ENCODE data around the gene IFITM5.
"Not testable (repeated sequence)": the region's sequence is repeated elsewhere in the genome, so short reads cannot be mapped to it uniquely, and the experiment has no call there.

The IFITM5 gene

DNA sequence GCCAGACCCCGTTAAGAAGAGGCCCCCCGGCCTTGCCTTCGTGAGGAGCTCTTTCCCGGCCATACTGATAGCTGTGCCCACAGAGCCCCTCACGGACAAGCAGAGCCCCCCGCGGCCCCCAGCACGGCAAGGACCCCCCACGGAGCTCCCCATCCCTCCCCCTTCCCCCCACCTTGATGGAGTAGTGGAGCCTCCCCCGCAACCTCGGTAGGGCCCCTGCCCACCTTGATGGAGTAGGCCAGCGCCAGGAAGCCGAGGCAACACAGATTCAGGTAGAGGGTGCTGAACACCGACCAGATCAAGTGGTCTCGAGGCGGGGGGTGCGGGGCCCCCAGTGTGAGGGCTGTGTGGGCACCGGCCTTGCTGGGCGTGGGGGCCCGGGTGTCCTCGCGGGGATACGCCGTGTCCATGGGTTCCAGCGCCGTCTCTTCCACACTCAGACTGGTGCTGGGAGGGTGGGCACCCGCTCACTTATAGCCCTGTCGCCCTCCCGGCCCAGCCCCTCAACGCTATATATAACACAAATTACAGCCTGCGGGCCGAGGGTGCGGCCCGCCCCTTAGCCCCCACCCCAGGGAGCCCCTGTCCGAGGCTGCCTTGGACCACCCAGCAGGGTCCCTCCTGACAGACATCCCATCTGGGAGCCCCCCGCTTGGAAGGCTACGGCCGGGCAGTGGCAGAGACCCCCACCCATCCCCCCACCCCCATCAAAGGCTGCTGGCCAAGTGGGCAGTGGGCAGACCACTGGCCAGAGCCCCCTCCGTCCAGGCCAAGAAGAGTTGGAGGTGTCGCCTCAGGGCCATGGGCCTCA is at the start of gene IFITM5:
Gene IFITM5 (minus strand): TSS at position 446 of the 811 bp plus-strand sequence. CDS start 36 bp downstream, at position 410.
- FAIRE-seq (no peak), DNase-seq (ENCODE audit: low spot score) (no peak)

DNA sequence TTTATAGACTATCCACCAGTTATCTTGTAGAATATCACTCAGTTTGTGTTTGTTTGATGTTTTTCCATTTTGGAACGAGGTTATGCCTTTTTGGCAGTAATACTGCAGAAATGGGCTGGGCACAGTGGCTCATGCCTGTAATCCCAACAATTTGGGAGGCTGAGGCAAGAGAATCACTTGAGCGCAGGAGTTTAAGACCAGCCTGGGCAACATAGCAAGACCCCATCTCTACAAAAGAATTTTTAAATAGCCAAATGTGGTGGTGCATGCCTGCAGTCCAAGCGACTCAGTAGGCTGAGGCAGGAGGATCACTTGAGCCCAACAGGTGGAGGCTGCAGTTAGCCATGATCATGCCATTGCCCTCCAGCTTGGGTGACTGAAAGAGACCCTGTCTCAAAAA is 47.2 kb upstream of the IFITM5 start:
- no peak for FAIRE-seq
- DNase-seq (ENCODE audit: low spot score), result no peak

DNA sequence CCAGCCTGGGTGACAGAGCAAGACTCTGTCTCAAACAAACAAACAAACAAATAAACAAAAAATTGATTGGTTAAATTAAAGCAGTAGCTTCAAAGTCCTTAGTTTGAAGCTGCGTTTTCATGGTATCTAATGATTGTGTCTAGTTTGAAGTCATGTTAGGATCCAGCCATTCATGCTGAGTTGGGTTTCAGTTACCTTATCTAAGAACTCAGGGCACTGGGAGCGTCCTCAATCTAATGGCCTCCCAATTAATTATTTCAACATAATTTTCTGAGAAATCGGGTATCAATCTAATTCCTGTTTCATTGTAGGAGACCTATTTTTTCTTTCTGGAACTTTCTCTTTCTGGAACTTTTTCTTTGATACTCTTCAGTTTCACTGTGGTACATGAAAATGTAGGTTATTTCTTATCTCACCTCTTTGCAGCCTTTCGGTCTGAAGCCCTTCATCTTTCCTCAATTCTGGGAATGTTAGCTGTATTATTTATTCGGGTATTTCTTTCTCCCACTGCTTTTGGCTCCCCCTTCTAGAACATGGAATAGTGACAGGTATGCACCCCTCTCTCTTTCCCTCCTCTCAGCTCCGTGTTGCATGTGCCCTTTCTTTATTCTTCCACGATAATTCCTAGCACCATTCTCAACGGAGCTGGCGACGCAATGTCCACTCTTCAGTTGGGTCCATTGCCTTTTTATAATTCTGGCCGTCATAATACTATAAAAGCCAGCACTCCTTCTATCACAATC is 45.7 kb upstream of the IFITM5 start:
- DNase-seq (ENCODE audit: low spot score) (no peak), FAIRE-seq (no peak)

DNA sequence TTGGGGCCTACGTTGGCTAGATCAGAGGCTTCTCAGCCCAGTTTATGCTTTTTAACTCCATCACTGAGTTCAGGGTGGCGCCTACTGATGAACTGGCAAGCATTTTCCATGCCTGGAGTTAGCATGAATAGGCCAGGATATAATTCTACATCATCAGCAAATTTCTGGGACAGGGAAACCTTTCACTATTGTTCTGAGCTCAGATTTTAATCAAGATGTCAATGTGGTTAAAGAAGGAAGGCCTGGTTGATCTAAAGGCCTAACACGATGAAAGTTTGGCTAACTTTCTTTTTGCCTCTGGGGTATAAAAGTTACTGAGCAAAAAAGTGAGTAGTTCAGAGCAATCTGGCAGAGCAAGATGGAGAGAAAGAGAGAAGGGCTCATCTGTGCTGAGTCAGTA is 43.0 kb upstream of the IFITM5 start:
- FAIRE-seq (no peak), DNase-seq (ENCODE audit: low spot score) (no peak)

DNA sequence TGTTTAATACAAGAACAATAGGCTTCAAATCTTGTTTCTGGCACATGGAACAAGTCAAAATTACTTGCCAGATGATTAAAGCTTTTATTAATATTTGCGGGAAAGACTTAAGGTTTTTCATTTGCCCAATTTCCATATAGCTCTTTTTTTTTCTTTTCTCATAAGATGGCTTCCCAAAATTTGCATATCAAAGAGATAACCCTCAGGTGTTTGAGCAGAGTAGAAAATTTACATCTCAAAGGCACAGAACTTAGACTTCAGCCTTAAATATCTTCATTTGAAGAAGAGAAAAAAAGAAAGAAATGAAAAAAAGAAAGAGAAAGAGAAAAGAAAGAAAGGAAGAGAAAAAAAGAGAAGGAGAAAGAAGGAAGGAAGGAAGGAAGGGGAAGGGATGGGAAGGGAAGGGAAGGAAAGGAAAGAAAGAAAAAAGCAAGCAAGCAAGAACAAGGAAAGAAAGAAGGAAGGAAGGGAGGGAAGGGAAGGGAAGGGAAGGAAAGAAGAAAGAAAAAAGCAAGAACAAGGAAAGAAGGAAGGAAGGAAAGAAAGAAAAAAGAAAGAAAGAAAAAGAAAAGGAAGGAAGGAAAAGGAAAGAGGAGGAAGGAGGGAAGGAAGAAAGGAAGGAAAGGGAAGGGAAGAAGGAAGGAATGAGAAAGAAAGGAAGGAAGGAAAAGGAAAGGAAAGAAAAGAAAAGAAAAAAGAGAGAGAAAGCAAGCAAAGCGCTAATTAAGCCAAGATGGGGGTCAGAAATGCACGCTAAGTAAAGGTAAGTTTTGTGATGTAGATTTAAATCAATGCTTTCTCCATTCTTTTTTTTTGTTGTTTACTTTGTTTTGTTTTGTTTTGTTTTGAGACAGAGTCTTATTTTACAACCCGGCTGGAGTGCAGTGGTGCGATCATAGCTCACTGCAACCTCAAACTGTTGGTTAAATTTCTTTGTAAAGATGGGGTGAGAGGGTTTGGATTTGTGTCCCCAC is 41.5 kb upstream of the IFITM5 start:
- no peak for DNase-seq (ENCODE audit: low spot score)
- FAIRE-seq, result no peak

DNA sequence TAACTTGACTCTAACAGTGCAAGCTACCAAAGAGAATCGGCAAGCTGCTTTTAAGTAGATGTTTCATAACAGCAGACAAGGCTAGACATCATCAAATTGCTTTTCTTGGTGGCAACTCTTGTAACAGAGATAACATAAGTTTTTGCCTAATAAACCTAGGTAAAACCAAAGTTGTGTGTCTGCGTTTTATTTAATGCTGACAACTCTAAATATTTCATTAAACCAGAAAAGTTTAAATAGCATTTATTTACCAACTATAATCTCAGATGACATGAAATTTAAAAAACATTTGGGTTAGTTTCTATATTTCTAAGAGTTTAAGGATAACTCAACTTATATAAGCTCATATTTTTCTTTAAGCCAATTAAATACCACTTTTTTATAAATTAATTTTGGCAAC is 40.6 kb upstream of the IFITM5 start:
- FAIRE-seq (no peak), DNase-seq (ENCODE audit: low spot score) (no peak)

DNA sequence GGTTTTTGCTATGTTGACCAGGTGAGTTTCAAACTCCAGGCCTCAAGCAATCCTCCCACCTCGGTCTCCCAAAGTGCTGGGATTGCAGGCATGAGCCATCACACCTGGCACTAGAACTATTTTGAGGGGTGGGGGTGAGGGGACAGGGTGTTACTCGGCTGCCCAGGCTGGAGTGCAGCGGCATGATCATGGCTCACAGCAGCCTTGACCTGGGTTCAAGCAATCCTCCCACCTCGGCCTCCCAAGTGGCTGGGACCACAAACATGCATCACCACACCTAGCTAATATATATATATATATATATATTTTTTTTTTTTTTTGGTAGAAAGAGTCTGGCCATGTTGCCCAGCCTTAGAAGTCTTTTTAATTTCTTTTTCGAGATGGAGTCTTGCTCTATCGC is 38.4 kb upstream of the IFITM5 start:
- no peak for FAIRE-seq
- no peak for DNase-seq (ENCODE audit: low spot score)

DNA sequence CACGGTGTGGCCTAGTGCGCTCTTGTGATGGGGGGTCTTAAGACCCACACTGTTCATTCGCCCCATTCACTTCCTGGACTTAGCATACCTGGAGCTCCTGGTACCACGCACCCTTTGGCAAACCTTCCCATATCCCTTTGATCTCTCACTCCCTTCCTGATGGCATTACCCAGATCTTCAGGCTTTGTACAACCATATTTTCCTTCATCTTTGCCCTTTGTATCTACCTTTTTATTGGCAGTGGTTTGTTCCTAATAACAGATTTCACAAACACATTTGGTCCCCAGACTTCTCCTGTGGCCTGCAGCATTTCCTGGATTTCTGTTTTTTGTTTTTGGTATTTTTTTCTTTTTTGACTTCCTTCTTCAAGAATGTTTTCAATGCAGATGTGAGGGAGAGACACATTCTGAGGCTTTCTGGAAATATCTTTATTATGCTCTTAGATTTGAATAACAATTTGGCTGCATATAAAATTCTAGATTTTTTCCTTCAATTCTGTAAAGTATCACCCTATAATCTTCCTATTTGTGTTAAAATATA is 37.4 kb upstream of the IFITM5 start:
- no peak for DNase-seq (ENCODE audit: low spot score)
- FAIRE-seq, result no peak

DNA sequence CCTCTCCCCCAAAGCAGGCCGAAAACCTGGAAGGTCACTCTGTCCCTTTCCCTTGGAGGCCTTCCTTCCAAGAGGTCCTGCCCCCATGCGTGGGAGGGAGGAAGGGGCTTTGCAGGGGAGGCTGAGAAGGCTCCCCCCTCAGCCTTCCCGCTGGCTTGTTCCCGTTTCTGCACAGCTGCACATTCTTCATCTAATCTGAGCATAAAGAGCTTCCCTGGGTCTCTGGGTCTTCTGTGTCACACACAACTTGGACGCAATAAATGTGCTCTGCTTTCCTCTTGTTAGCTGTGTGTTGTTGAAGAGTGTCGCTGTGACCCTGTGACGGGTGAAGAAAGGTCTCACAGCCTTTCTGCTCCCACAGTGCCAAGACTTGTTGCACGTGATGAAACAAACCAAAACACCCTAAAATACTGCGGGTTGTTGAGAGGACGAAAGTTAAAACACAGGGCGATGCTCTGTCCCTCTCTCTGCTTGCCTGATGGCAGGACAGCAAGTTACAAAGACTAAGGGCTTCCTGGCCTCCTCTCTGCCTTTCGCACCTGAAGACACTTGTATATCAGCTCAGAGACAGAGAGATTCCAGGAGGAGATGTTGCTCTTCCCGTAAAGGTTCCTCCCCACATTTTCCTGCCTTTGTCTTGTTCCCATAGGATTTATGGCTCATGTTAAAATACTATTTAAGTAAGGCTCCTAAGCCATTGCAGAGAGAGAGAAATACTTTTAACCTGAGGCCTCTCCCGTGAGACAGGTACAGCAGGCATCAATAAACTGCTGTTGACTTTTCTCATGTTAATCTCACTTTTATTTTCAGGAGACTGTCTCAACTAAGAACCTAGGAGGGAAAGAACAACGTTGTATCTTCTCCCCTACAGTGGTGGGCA is 36.7 kb upstream of the IFITM5 start:
- DNase-seq (ENCODE audit: low spot score) (no peak), FAIRE-seq (no peak)

DNA sequence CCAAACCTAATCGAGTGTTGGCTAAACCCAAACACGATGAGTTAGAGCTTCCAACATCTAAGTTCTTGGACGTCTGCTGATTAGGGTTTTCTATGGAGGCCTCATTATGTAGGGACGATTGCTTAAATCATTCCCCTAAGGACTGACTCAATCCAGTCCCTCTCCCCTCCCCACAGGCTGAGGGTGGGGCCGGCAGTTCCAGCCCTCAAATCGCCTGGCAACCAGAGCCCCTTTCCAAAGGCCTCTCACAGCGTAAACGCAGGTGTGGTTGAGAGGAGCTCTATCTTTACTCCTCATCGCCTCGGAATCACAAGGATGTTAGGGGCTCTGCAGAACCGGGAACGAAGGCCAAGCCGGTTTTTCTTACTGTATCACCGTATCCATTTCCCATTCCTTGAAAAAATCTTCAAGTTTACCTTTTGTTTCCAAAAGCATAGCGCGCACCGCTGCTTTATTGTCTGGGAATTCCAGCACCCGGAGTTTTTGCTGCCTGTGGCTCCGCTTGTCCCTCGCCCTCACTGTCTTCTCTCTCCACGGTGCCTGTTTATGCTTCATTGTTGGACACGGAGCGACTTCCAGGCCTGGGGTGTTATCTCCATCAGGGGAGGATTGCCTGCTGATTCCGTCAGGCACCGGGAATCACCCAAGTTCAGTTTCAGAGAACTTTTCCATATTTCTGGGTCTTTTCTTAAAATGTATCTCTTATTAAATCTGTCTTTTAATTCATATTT is 35.1 kb upstream of the IFITM5 start:
- FAIRE-seq (no peak), DNase-seq (ENCODE audit: low spot score) (no peak)

DNA sequence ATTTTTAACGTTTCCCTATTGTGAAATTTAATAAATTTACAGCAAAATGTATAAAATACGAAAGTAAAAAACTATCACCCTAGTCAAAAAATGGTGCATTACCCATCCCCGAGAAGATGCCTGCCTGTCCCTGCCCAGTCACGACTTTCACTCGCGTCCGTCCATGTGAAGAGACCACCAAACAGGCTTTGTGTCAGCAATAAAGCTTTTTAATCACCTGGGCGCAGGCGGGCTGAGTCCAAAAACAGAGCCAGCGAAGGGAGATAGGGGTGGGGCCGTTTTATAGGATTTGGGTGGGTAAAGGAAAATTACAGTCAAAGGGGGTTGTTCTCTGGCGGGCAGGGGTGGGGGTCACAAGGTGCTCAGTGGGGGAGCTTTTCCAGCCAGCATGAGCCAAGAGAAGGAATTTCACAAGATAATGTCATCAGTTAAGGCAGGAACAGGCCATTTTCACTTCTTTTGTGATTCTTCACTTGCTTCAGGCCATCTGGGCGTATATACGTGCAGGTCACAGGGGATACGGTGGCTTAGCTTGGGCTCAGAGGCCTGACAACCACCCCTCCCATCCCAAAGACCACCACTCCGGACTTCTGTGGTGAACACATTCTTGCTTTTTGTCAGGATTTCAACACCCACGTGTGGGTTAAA is 34.4 kb upstream of the IFITM5 start:
- FAIRE-seq; DNase-seq (ENCODE audit: low spot score): not testable (repeated sequence)

DNA sequence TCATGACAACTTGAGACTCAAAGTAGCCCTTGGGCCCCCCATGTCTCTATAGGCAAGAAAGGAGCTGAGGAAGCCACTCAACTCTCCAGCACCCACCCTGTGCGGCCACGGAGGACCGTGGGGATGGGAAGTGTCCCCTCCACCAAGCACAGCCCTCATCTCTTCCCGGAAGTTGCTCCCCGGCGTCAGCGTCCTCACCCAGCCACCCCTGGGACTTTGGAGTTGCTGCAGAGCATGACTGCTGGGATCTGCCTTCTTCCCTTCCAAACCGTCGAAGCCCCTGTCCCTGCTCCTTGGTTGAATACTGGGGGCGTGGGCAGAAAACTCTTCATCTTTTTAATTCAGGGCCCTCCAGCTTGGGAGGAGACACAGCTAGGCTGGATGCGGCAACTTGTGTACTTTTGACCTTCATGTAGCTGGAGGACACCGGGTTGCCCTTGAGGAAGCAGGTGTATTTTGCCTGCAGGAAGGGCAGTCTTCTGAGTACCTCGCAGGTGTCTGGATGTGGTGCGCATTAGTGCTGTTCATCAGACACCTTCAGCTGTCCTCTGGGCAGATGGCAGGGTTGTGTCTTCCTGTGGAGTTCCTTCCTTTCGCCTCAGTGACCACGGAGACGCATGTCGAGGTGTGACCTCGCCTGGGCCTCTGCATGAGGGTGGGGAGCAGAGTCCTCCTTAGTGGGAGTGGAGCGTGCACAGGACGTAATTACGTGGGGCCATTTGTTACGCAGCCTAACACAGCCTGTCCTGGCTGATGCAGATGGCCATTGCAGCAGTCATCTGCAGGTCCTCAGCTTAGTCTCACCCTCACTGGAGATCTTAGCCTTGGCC is 33.5 kb upstream of the IFITM5 start:
- no peak for FAIRE-seq
- no peak for DNase-seq (ENCODE audit: low spot score)

DNA sequence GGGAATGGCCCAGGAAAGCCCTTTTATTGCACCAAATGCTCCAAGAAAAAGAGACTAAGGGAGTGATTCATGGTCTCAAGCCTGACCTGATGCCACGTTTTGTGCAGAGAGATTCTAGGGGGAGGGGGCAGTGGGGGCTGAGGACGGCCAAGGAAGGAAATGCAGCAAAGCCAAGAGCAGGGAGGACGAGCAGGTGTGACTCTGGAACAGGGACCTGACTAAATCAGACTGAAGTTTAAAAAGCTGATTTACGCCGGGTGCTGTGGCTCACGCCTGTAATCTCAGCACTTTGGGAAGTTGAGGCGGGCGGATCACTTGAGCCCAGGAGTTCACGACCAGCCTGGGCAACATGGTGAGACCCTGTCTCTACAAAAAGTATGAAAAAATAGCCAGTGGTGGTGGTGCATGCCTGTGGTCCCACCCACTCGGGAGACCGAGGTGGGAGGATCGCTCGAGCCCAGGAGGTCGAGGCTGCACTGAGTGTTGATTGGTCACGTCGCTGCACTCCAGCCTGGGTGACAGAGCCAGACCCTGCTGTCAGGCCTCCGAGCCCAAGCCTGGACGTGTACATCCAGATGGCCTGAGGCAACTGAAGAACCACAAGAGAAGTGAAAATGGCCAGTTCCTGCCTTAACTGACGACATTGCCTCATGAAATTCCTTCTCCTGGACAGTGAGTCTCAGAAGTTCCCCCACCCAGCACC is 32.2 kb upstream of the IFITM5 start:
- FAIRE-seq, result no peak
- no peak for DNase-seq (ENCODE audit: low spot score)

DNA sequence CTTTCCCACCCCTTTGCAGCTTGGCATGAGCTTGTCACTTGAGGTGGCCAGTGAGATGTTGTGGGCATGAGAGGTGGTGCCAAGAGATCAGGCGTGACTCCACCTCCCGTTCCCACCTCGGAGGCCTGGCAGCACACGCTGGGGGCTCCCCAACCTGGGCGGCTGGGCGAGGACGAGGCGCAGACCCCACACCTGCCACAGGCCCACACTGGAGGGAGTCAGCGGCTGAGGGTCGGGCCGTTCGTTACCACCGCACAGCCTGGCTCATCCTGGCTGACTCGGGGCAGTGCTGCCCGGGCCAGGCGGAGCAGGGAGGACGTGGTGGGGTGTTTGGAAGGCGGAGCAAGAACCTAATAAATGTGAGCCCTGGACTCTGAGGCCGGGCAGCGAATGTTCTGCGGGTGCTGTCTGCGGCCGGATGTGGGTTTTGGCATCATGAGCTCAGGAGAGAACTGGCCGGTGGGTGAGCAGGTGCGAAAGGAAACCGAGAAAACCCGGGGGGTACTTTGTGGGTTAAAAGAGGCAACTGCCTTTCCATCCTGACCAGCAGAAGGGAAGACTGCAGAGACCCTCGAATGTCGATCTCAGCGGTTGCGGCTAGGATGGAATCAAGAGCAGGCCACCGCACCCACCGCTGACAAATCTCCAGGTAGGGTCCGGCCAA is 31.5 kb upstream of the IFITM5 start:
- DNase-seq (ENCODE audit: low spot score) (no peak), FAIRE-seq (no peak)

DNA sequence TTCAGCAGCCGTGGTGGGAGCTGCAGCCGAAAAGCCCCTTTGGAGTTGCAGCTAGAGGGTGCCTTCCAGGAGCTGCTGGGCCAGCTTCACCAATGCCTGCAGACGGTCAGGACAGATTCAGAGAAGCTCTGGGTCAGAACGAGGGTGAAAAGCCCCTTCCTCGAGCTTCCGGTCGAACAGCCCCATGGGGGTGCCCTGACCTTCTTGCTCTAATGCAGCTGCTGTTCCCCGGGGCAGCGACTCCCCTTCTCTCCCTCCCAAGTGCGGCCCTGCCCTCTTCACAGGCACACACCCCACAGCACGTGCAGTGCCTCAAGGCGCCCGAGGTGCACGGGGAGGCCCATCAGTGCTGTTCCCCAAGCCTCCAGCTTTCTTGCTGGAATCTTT is 31.0 kb upstream of the IFITM5 start:
- no peak for DNase-seq (ENCODE audit: low spot score)
- FAIRE-seq, result no peak

DNA sequence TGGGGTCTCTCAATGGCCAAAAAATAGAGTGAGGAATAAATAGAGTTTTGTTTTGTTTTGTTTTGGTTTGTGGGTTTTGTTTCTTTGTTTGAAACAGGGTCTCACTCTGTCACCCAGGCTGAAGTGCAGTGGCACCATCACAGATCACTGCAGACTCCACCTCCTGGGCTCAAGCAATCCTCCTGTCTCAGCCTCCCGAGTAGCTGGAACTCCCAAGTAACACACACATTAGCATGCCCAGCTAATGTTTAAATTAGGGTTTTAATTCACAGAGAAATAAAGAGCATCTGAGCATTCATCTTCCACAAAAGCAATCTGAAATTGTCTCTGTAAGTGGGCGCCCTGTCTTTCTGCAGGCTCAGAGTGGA is 30.5 kb upstream of the IFITM5 start:
- FAIRE-seq, result no peak
- DNase-seq (ENCODE audit: low spot score), result no peak

DNA sequence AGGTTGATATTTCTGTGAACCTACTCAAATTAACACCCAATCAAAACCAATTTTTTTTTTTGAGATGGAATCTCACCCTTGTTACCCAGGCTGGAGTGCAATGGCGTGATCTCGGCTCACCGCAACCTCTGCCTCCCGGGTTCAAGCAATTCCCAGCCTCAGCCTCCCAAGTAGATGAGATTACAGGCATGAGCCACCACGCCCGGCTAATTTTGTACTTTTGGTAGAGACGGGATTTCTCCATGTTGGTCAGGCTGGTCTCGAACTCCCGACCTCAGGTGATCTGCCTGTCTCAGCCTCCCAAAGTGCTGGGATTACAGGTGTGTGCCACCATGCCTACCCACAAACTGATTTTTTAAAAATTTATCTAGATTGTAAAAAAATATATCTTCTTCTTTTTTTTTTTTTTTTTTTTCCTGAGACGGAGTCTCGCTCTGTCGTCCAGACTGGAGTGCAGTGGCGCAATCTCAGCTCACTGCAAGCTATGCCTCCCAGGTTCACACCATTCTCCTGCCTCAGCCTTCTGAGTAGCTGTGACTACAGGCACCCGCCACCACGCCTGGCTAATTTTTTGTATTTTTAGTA is 29.3 kb upstream of the IFITM5 start:
- FAIRE-seq; DNase-seq (ENCODE audit: low spot score): not testable (repeated sequence)

All from RCC 7860 (cell line).